ENCODE measurements around the gene TPSG1. TPM values are rescaled to one million over a fixed set of nuclear protein-coding genes. Genes with fewer than 3 reads are reported as not detected.

Gene TPSG1
- total RNA-seq, 1 experiment from 2014 or later = not detected

DNA sequence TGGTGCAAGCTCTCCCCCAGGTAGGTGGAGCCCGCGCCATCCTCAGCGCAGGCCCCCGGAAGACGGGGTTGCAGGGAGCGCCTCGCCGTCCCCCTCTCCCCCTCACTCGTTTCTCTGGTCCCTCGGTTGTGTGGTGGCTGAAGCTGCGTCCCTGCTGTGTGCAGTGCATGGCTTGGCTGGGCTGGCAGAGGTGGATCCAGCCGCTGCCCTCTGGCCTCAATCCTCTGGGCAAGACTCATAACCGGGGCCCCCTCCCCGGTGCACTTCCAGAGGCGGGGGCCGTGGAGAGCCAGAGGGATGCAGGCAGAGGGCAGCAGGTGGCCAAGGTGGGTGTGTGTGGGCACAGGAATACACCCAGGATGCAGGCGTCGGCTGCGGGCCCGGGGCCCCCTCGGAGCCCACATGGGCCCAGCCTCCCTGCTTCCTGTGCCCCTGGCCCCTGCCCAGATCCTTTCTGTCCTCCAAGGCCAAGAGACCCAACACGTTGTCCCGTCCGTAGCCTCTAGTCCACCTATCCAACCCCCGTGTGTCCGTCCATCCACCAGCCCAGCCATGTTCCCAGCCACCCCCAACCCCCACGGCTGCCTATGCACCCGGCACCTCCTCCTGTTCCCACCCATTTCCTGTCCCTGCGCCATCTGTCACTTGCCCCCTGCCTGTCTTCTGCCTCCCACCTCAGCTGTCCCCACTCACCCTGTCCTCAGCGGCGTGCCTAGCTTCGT lies 9.3 kb downstream of the TPSG1 start:
- Histone ChIP-seq H3K4me1 (ENCODE audit: control insufficient read depth in 1 of 2, insufficient read depth in 2 of 2, low read length in 2 of 2) (no peaks in the 10 kb centered on the region), H3K4me3 (replicated peaks in 1 of 2; ENCODE audit: low read depth in 1 of 2, low read length in 2 of 2) (no peak overlapping the region), H3K36me3 (ENCODE audit: control insufficient read depth in 1 of 2, insufficient read depth in 2 of 2, low read length in 2 of 2) (no peaks in the 10 kb centered on the region; a peak in 1 of 4 replicates), H3K27me3 (ENCODE audit: insufficient read depth, low read length) (no peaks in the 10 kb centered on the region), H2AFZ (ENCODE audit: low read depth, low read length, poor library complexity, severe bottlenecking) (no peak overlapping the region), H3K79me2 (ENCODE audit: insufficient read depth, low read length) (no peaks in the 10 kb centered on the region), H4K20me1 (ENCODE audit: insufficient read depth) (no peaks in the 10 kb centered on the region), H3K9me2 (ENCODE audit: insufficient read depth) (no peaks in the 10 kb centered on the region), H3K27ac (ENCODE audit: low read depth, low read length) (no peak overlapping the region), H3K9ac (ENCODE audit: low read length) (no peak overlapping the region), H3K9me3 (ENCODE audit: control insufficient read depth in 1 of 2, insufficient read depth in 1 of 2, low read depth in 1 of 2, low read length in 2 of 2) (no peaks in the 10 kb centered on the region), H3K4me2 (ENCODE audit: low read length) (no peak overlapping the region)
- no TSS peak for BruUV-seq (replicated peaks)
- no peak for ATAC-seq
- no peak for TF ChIP-seq SIN3A (IDR thresholded peaks at IDR 0.05; ENCODE audit: low read depth)
- TF ChIP-seq EGR1 (IDR thresholded peaks at IDR 0.05; ENCODE audit: low read depth) = no peak
- TF ChIP-seq POLR2A (IDR thresholded peaks at IDR 0.05; ENCODE audit: borderline replicate concordance, extremely low read depth, insufficient read depth, insufficient read length) = no peak
- TF ChIP-seq FOSL1 (IDR thresholded peaks at IDR 0.05; ENCODE audit: low read depth) = no peak
- TF ChIP-seq SRF (IDR thresholded peaks at IDR 0.05; ENCODE audit: low read depth) = no peak
- TF ChIP-seq ELF1 (IDR thresholded peaks at IDR 0.05; ENCODE audit: borderline replicate concordance, low read depth) = no peak
- no peak for TF ChIP-seq RAD21 (IDR thresholded peaks at IDR 0.05; ENCODE audit: low read depth)
- no peak for TF ChIP-seq TCF7L2 (IDR thresholded peaks at IDR 0.05; ENCODE audit: borderline replicate concordance, extremely low read depth, insufficient read depth, insufficient read length)
- TF ChIP-seq ZFX (IDR thresholded peaks at IDR 0.05) = no peak
- TF ChIP-seq EZH2phosphoT487 (IDR thresholded peaks at IDR 0.05; ENCODE audit: borderline replicate concordance) = no peak
- no peak for TF ChIP-seq SP1 (IDR thresholded peaks at IDR 0.05; ENCODE audit: low read depth)
- TF ChIP-seq YY1 (IDR thresholded peaks at IDR 0.05; ENCODE audit: extremely low read depth, insufficient replicate concordance, low read depth, low read length) = no peak
- no peak for TF ChIP-seq POLR2AphosphoS5 (IDR thresholded peaks at IDR 0.05; ENCODE audit: low read depth, low read length)
- TF ChIP-seq, protein P1, sequence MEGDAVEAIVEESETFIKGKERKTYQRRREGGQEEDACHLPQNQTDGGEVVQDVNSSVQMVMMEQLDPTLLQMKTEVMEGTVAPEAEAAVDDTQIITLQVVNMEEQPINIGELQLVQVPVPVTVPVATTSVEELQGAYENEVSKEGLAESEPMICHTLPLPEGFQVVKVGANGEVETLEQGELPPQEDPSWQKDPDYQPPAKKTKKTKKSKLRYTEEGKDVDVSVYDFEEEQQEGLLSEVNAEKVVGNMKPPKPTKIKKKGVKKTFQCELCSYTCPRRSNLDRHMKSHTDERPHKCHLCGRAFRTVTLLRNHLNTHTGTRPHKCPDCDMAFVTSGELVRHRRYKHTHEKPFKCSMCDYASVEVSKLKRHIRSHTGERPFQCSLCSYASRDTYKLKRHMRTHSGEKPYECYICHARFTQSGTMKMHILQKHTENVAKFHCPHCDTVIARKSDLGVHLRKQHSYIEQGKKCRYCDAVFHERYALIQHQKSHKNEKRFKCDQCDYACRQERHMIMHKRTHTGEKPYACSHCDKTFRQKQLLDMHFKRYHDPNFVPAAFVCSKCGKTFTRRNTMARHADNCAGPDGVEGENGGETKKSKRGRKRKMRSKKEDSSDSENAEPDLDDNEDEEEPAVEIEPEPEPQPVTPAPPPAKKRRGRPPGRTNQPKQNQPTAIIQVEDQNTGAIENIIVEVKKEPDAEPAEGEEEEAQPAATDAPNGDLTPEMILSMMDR (IDR thresholded peaks at IDR 0.05 in 2 of 3, conservative IDR thresholded peaks at IDR 0.05 in 1 of 3; ENCODE audit: borderline replicate concordance in 1 of 3, insufficient read depth in 1 of 3, low read depth in 2 of 3, low read length in 2 of 3) = no peak
- DNase-seq (ENCODE audit: low read depth, low spot score) = no peak
- intact Hi-C loops (cut with micrococcal nuclease) = no loop called here
- ChIA-PET RAD21 (ENCODE audit: low non-redundant PET in 1 of 2, low total read pairs in 2 of 2, uncharacterized antibody in 2 of 2, unreplicated experiment in 2 of 2) (no interaction called here), CTCF (no interaction called here), POLR2A (no interaction called here)
